Measurements from ENCODE around the gene C1orf167. TPM values are rescaled to one million over a fixed set of nuclear protein-coding genes. Genes with fewer than 3 reads are reported as not detected.

The C1orf167 gene
- total and polyA plus RNA-seq, 2 of the 8 experiments (the other 6 are each of a cell fraction or from before 2014, with no cell fraction given): 0.70 to 1.3 TPM

DNA sequence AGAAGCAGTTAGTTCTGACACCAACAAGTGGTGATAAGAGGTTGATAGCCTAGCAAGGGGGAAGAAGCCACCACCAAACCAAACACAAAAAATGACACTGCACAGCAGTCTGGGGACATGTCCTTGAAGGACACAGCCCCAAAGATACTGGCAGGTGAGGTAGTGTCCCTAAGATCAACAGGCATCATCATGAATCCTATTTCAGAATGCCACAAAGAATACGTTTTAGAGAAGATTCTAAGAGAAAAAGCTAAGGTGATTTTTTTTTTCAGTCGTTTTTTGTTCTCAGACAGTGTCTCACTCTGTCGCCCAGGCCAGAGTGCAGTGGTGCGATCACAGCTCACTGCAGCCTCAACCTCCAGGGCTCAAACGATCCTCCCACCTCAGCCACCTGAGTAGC is 24.2 kb downstream of the C1orf167 start (continued):
- TF ChIP-seq, protein P1, sequence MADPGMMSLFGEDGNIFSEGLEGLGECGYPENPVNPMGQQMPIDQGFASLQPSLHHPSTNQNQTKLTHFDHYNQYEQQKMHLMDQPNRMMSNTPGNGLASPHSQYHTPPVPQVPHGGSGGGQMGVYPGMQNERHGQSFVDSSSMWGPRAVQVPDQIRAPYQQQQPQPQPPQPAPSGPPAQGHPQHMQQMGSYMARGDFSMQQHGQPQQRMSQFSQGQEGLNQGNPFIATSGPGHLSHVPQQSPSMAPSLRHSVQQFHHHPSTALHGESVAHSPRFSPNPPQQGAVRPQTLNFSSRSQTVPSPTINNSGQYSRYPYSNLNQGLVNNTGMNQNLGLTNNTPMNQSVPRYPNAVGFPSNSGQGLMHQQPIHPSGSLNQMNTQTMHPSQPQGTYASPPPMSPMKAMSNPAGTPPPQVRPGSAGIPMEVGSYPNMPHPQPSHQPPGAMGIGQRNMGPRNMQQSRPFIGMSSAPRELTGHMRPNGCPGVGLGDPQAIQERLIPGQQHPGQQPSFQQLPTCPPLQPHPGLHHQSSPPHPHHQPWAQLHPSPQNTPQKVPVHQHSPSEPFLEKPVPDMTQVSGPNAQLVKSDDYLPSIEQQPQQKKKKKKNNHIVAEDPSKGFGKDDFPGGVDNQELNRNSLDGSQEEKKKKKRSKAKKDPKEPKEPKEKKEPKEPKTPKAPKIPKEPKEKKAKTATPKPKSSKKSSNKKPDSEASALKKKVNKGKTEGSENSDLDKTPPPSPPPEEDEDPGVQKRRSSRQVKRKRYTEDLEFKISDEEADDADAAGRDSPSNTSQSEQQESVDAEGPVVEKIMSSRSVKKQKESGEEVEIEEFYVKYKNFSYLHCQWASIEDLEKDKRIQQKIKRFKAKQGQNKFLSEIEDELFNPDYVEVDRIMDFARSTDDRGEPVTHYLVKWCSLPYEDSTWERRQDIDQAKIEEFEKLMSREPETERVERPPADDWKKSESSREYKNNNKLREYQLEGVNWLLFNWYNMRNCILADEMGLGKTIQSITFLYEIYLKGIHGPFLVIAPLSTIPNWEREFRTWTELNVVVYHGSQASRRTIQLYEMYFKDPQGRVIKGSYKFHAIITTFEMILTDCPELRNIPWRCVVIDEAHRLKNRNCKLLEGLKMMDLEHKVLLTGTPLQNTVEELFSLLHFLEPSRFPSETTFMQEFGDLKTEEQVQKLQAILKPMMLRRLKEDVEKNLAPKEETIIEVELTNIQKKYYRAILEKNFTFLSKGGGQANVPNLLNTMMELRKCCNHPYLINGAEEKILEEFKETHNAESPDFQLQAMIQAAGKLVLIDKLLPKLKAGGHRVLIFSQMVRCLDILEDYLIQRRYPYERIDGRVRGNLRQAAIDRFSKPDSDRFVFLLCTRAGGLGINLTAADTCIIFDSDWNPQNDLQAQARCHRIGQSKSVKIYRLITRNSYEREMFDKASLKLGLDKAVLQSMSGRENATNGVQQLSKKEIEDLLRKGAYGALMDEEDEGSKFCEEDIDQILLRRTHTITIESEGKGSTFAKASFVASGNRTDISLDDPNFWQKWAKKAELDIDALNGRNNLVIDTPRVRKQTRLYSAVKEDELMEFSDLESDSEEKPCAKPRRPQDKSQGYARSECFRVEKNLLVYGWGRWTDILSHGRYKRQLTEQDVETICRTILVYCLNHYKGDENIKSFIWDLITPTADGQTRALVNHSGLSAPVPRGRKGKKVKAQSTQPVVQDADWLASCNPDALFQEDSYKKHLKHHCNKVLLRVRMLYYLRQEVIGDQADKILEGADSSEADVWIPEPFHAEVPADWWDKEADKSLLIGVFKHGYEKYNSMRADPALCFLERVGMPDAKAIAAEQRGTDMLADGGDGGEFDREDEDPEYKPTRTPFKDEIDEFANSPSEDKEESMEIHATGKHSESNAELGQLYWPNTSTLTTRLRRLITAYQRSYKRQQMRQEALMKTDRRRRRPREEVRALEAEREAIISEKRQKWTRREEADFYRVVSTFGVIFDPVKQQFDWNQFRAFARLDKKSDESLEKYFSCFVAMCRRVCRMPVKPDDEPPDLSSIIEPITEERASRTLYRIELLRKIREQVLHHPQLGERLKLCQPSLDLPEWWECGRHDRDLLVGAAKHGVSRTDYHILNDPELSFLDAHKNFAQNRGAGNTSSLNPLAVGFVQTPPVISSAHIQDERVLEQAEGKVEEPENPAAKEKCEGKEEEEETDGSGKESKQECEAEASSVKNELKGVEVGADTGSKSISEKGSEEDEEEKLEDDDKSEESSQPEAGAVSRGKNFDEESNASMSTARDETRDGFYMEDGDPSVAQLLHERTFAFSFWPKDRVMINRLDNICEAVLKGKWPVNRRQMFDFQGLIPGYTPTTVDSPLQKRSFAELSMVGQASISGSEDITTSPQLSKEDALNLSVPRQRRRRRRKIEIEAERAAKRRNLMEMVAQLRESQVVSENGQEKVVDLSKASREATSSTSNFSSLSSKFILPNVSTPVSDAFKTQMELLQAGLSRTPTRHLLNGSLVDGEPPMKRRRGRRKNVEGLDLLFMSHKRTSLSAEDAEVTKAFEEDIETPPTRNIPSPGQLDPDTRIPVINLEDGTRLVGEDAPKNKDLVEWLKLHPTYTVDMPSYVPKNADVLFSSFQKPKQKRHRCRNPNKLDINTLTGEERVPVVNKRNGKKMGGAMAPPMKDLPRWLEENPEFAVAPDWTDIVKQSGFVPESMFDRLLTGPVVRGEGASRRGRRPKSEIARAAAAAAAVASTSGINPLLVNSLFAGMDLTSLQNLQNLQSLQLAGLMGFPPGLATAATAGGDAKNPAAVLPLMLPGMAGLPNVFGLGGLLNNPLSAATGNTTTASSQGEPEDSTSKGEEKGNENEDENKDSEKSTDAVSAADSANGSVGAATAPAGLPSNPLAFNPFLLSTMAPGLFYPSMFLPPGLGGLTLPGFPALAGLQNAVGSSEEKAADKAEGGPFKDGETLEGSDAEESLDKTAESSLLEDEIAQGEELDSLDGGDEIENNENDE (IDR thresholded peaks at IDR 0.05; ENCODE audit: insufficient replicate concordance, low read length): no peak
- no peak for TF ChIP-seq ZNF274 (IDR thresholded peaks at IDR 0.05; ENCODE audit: borderline replicate concordance, extremely low read depth, low read length)
- no peak for TF ChIP-seq CHD2 (IDR thresholded peaks at IDR 0.05; ENCODE audit: low read length)
- no peak for TF ChIP-seq EP300 (IDR thresholded peaks at IDR 0.05; ENCODE audit: borderline replicate concordance in 1 of 2, low read depth in 2 of 2, low read length in 2 of 2)
- no peak for TF ChIP-seq RXRA (IDR thresholded peaks at IDR 0.05; ENCODE audit: insufficient read depth, low read depth, low read length)
- no peak for TF ChIP-seq GABPA (IDR thresholded peaks at IDR 0.05; ENCODE audit: borderline replicate concordance, insufficient read depth, low read length)
- TF ChIP-seq USF2 (IDR thresholded peaks at IDR 0.05; ENCODE audit: low read length): no peak
- no peak for TF ChIP-seq SP1 (IDR thresholded peaks at IDR 0.05; ENCODE audit: low read depth, low read length)
- TF ChIP-seq SUZ12 (IDR thresholded peaks at IDR 0.05; ENCODE audit: low read length): no peak
- no peak for TF ChIP-seq JUN (IDR thresholded peaks at IDR 0.05; ENCODE audit: low read depth, low read length)
